GM21529 (cell line): ENCODE data around the gene KCND2.
A peak's percentile ranks its signal among the peaks of the same experiment; 100 is the strongest.

Source experiments
- ATAC-seq: cut with Tn5 transposase; IDR thresholded peaks from one replicate; pipeline ENCODE4 v1.9.1; 2021; ENCODE audit not compliant: unreplicated experiment

KCND2 gene

DNA sequence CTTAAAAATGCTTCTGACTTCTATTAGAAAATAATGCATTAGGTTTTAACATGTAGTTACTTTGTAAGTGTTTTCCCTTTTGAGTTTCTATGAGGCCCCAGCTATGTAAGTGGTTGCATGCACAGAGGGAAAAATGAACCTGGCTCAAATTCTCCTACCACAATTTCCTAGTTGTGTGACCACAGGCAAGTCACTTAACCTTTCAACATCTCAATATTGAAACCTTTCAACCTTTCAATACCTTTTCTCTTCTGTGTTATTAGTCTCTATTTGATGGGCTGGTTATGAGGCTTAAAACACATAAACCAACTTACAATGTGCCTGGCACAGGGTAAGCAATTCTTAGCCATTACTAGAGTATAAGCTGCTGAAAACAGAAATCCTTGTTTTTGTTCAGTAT is 203.0 kb downstream of the KCND2 start:
- ATAC-seq, result peak; percentile 81

DNA sequence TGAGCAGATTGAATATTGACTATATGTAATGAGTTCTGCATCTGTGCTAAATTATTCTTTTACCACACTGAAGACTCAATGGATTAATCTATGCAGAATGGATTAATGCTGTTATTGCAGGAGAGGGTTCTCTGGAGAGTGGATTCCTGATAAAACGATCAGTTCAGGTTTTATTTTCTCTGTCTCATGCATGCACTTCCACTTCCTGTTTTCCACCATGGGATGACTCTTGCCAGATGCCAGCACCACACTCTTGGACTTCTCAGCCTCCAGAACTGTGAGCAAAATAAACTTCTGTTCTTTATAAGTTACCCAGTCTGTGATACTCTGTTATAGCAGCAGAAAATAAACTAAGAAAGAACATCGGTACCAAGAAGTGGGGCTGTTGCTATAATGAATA is 207.5 kb downstream of the KCND2 start:
- no peak for ATAC-seq

DNA sequence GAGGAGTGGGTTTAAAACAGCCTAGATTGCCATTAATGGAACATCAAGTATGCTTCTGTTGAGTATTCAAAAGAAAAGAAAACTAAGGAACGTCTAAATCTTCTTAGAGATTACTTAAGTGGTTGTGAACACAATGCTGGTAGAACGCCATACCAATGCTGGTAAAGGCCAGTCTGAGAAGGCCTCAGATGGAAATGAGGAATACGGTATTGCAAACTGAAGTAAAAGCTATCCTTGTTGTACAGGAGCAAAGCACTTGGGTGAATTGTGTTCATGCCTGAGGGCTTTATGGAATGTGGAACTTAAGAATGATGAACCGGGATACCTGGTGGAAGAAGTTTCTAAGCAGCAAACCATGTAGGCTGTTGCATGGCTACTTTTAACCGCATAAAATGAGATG is 208.0 kb downstream of the KCND2 start:
- no peak for ATAC-seq

DNA sequence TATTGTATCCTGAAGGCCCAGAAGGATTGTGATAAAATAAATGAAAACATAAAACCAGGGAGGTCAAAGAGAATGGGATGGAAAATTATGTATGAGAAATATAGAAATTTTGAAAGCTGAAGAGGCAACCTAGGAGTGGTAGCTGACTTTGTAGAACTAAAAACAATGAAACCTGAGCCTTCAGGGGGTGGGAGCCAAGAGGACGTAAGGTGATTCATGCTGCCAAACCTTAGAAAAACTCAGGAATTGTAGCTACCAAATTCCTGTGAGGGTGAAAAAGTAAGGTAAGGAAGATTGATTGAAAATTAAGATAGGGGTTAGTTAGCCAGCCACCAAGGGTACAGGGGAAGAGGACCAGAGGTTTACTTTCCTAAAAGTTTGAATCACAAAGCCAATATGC is 213.2 kb downstream of the KCND2 start:
- ATAC-seq, result no peak

DNA sequence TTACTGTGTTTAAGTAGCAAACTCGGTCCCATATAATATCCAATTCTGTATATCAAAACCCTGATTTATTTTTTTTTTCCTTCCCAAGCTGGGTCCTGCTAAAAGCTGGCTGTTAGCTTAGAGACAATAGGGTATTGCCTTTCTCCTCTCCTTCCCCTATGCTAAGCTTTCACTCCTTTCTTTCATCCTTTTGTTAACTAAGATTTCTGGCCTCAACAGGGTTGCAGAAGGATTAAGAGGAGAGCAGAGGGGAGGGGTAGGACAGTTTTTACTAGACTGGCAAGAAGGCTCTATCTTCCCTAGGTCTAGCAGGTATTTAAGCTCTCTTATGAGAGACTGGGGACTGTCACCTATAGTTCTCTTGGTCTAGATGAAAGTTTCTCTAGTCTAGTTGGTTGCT is 229.2 kb downstream of the KCND2 start:
- ATAC-seq, result no peak

DNA sequence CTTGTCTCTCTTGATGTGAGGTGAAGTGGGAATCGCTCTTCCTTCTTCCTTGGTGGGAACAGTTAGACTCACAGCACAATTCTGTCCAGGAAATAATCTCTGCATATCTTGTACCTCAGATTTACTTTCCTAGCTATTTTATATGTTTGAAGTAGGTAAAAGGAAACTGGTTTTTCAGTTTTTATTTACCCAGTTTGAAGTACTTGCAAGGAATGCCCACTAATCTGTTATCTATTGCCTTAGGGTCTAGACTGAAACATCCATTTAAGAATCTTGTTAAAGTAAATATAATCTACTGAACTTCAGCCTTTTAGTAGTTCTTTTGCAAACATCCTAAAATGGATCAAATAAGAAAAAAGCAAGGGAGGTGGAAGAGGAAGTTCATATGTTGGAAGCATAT is 229.8 kb downstream of the KCND2 start:
- no peak for ATAC-seq

DNA sequence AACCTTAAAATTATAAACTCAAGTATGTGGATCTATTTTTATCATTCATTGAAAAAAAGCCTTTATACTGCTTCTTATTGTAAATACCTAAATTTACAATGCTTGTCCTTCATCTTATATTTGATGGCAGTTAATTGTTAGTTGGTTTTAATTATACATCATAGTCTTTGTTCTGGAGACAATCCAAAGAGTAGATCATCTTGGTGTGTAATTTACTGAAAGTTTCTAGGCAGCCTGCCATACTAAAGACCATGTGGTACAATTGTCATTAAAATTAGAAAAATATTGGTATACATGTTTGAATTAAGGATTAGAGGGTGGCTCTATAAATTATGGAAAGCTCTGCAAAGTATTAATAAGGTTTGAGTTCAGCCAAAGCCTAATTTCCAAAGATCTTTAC is 231.4 kb downstream of the KCND2 start:
- ATAC-seq, result no peak

DNA sequence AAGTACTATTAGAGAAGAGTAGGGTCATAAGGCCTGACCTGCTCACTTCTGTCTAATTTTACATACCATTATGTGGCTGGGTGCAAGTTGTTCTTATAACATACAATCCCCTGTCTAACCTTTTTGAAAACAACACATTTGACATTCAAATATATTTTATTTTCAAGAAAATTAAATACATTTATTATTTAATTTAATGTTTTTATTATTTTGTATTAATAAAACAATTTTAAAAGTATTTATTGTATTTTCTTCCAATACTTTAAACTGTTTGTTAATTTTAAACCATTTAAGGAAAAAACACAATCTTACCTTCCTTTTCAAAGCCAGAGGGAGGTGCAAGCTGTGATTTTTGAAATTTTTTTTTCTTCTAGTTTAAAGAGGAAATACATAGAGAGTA is 232.8 kb downstream of the KCND2 start:
- no peak for ATAC-seq

DNA sequence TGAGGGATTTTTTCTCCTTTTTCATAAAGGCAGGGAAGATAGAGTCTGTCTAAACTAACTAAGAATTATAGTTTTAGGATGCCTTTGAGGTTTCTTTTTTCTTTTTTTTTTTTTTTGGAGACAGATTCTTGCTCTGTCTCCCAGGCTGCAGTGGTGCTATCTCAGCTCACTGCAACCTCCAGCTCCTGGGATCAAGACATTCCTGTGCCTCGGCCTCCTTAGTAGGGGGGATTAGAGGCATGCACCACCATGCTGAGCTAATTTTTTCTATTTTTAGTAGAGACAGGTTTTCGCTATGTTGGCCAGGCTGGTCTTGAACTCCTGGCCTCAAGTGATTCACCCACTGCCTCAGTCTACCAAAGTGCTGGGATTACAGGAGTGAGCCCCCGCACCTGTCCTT is 239.7 kb downstream of the KCND2 start:
- ATAC-seq, result no peak

DNA sequence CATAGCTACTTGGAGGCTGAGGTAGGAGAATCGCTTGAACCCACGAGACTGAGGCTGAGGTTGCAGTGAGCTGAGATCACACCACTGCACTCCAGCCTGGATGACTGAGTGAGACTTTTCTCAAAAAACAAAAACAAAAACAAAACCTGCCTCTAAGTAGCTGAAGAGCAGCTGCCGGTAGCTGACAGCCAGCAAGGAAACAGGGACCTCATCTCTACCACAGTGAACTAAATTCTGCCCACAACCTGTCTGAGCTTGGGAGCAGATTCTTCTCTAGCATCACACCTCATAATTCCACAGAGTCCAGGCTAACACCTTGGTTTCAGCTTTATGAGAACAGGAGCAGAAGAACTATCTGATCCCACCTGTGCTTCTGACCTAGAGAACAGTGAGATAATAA is 246.2 kb downstream of the KCND2 start:
- no peak for ATAC-seq

DNA sequence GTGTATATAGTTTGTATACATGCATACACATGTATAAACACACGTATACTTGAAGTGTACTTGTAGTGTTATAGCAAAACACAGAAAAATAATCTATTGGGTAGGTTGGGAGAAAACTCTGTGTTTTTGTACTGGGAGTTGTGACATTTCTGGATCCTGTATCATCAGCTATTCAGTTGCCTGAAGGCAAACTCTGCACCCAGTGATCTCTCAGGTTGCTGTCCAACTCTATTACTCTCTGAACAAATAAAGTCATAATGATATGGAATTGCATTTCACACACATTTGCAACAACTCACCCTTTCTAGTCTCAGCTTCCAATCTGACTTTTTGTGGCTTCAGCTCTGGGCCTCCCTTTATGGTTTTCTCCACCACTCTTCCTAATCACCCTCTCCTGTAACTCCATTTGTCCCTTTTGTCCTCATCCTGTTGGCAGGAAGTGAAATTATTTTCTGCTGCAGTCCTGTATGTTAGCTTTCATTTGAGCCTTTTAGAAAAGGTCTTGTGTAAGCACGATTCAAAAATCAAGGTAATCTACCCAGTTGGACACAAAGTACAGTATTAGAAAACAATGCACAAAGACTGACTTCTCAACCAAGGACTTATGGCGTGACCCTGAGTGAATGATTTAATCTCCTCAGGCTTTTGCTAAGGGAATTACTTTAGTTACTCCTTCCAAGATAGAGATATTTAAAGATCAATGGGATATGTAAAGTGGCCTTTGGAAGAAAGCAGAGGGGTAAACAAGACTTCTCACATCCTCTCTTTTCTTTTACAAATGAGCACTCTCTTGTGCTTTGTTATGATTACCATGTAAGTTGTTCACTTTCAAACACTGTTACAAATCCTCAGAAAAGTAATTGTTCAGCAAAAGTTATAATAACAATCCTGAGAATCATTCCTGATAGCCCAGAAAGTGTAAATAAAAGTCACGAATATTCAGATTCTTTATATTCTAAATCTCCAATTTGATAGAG is 249.1 kb downstream of the KCND2 start:
- no peak for ATAC-seq

DNA sequence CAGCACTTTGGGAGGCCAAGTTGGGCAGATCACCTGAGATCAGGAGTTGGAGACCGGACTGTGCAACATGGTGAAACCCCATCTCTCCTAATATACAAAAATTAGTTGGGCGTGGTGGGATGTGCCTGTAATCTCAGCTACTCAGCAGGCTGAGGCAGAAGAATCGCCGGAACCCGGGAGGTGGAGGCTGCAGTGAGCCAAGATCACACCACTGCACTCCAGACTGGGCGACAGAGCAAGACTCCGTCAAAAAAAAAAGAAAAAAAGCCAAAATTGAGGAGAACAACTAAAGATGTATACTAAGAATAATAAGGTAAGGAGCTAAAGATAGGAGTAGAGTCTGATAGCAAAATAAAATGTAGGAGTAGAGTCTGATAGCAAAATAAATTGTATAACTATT is 251.0 kb downstream of the KCND2 start:
- no peak for ATAC-seq

DNA sequence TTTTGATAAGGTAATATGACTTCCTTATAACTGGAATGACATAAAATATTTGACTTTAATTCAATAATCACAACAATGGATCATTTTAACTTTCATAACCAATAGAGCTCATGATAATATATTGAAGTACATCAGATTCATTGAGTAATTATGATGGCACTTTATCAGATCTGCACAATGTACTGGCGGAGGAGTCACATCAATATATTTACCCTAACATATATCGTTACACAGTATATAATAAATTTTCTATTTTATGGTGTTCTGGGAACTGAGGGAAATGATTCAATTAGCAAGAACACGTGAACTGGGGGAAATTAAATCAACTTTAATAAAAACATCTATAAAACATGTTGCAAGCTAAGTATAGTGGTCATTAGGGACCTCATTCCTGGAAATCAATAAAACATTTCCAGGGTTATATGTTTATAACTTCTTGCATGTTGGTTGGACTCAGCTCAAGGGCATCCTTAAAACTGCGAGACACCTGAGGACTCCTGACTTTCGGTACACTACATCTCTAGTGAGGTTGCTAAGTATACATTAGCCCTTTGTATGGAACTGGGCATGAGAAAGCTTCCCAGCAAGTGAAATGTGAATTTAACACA is 254.0 kb downstream of the KCND2 start:
- no peak for ATAC-seq

DNA sequence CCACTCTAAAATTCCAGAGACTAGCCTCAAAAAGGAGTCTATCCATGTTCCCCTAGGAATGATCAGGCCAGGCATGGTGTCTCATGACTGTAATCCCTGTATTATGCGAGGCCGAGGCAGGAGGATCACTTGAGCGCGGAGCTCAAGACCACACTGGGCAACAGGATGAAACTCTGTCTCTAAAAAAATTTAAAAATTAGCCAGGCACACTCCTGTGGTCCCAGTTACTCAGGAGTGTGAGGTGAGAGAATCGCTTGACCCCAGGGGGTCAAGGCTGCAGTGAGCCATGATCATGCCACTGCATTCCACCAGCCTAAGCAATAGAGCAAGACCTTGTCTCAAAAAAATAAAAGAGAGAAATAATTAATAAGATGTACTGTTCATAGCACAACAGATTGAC is 256.8 kb downstream of the KCND2 start:
- no peak for ATAC-seq

DNA sequence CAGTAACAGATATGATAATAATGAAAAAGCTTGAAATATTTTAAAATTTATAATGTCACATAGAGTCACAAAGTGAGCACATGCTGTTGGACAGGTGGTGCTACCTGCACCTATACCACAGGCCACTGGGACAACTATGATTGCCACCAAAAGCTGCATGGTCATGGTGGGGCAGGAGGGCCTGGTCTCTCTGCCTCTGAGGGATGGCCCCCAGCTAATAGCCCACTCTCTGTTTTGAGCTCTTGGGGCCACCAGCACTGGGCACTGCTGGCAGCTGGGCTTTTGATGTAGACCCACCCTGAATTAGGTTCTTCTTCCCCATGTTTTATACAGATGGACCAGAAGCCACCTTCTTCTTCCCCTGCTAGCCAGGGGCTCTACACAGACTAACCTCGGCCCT is 265.4 kb downstream of the KCND2 start:
- no peak for ATAC-seq

DNA sequence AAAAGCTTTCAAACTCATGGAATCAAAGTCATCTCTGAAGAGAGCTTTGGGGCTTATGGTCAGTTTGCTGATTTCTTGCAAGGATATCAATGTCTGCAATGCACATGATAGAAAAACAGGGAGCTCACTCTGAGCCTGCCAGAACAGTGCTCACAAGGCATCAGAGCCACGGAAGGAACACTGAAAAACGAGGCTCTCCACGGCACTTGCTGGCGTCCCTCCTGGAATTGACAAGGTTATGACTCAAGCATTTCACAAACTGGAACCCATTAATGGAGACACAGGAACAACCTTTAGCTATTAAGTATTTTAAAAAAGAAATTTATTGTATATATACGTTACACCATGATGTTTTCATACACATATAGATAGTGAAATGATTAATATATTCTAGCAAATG is 266.3 kb downstream of the KCND2 start:
- no peak for ATAC-seq

DNA sequence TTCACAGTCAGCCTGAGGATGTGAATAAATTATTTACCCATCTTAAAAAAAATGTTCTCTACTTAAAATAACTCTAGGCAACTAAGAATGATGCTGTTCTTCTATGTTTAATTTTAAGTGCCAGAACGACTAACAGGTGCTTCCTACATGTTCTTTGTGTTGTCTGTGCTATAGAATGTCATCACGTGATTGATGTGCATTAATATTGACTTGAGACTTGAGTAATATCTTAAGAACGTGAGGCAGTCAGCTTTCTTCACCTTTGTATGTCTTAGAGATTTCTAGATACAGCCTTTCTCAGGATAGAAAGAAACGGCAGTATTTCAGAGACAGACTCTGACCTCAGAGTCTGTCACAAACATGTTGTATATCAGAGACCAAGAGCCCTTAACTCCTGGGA is 274.6 kb downstream of the KCND2 start:
- no peak for ATAC-seq

DNA sequence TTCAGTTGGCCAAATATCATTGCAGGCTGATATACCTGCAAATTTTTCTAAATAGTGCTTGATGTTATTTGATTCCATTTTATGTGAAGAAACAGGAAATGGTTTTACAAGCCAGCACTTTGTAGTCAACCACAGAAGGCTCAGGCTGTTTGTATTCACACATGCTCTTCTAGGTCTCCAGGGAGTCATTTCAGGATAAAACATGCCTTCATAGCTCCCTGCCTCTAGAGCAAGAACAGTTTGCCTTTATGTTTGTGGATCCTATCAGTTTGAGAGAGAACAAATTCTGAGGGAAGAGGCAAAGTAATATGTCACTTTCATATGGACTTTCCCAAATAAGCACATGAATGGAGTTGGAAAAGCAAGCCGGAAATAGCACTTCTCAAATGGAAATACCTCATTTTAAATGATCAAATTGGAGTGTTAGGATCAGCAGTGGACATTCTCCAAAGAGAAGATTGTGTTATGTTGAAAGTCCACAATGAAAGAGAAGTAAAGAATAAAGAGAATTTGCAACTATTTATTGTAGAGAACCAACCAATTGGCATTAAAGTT is 277.6 kb downstream of the KCND2 start:
- no peak for ATAC-seq

DNA sequence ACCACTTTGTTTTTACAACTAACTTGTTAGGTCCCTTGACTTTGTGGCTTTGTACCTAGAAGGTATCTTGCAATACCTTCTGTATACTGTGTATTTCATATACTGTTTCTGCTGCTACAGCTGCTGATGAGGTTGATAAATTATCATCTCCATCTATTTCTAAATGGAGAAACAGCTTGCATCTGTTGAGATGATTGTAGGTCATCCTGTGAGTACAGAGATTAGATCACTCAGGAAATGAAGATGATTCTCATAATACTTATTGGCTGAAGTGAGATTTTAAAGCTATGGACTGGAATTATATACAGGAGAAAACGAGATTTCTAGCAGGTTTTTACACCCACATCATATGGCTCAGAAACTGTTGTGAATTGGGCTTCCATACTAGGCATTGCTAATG is 280.5 kb downstream of the KCND2 start:
- peak; percentile 50 for ATAC-seq

DNA sequence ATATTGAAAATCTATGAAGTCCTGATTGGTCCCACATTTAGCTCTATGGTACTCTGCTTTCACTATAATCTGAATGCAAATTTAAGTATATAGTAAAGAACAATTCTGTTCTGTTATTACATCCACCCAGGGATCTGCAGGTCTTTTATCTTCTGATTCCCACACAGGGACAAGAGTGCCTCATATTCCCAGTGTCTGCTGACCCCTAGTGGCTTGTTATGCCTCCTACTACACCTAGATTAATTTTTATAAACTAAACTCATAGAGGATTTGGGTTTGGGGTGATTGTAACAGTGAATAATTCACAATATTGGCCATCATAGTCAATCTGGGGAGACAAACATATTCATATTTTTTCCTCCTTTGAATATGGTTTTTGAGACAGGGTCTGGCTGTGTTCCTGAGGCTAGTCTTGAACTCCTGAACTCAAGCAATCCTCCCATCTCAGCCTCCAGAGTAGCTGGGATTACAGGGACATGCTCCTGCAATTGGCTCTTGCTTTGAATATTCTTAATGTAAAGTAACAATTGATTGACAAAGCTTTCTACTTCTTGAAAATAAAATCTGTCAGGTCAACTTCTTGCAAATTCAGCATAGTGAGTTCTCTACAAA is 282.1 kb downstream of the KCND2 start:
- peak; percentile 70 for ATAC-seq

DNA sequence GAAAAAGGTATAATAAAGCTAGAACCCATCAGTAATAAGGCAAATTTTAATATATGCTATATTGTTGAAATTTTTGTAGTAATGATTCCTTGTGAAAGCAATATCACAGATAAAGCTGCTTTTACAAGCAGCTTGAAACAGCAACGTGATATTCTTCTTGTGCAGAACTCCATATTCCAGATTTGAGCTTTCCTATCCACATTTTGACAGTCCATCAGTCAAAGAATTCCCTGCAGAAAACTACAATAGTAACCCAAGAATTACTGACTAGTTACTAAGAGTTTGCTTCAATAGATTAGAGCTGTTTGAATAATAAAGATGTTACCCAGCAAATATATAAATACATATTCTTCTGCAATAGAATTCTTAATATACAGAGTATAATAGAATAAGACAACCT is 291.2 kb downstream of the KCND2 start:
- ATAC-seq, result no peak

DNA sequence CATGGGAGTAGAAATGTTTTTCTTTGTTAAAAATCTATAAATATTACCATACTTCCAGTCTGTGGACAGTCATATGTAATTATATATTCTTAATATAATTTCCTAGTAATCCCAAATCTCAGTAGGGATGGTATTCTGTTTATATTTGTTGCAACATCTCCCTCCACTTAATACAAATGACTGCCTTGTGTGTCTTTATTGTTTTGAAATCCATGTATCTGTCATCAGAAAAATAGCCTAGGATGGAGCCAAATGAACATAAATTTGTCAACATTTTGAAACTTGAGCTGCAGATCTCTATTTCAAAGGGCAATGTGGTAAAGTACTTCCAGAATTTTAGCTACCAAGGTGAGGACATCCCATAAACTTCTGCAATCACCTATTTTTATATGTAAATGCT is 294.2 kb downstream of the KCND2 start:
- no peak for ATAC-seq
